AG20443 (cell line): ENCODE measurements around the gene FNDC4.
"Not testable (repeated sequence)": the region's sequence is repeated elsewhere in the genome, so short reads cannot be mapped to it uniquely, and the experiment has no call there.

Experiments used
- DNase-seq: peaks from one replicate; pipeline ENCODE4 v3.0.0; 2012; ENCODE audit warnings: low spot score, mixed read lengths

Gene FNDC4, protein sequence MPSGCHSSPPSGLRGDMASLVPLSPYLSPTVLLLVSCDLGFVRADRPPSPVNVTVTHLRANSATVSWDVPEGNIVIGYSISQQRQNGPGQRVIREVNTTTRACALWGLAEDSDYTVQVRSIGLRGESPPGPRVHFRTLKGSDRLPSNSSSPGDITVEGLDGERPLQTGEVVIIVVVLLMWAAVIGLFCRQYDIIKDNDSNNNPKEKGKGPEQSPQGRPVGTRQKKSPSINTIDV

DNA sequence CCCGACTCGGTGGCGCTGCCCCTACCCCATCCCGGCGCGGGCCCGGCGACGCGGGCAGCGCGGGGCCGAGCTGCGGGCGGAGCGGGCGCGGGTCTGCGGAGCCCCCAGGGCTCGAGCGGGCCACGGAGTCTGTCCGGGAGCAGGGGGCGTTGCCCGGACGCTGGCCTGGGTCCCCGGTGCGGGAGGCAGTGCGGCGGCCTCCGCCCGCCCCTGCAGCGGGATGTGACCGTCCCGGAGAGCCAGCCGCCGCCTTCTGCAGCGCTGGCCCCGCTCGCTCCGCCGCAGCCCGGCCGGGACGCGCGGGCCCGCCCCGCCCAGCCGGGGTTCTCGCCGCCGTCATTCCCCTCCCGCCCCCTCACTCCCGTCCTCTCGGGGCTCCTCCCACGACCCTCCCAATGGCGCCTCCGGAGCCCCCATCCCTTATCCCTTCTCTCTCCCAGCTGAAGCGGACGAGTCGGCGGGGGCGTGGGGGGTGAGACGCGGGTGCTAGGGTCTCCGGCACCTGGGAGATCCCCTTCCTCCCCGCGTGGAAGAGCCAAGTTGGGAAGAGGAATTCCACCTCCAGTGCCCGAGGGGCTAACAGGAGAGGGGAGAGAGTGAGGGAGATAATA is at the start of gene FNDC4:
FNDC4 (minus strand) TSS at position 257 of the 611 bp plus-strand sequence. CDS start 521 bp downstream, outside the sequence.
- DNase-seq, result peak; percentile 81

DNA sequence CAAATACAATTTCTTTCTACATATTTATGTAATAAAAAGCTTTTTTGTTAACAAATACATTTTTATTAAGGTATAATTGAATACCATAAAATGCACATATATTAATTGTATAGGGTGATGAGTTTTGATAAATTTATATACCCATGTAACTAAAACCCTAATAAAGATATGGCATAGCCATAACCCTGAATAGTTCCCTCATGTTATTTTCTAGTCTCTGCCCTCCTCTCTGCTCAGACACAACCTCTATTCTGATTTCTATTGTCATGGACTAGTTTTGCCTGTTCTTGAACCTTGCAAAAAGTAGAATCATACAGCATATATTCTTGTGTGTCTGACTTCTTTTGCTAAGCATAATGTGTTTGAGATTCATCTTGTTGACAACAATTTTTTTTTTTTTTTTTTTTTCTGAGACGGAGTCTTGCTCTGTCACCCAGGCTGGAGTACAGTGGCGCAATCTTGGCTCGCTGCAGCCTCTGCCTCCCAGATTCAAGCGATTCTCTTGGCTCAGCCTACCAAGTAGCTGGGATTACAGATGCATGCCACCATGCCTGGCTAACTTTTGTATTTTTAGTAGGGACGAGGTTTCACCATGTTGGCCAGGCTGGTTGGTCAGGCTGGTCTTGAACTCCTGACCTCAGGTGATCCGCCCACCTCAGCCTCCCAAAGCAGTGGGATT is 49.3 kb upstream of the FNDC4 start:
- no peak for DNase-seq

DNA sequence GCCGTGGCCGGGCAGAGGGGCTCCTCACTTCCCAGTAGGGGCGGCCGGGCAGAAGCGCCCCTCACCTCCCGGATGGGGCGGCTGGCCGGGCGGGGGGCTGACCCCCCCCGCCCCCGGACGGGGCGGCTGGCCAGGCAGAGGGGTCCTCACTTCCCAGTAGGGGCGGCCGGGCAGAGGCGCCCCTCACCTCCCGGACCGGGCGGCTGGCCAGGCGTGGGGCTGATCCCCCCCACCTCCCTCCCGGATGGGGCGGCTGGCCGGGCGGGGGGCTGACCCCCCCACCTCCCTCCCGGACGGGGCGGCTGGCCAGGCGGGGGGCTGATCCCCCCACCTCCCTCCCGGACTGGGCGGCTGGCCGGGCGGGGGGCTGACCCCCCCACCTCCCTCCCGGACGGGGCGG is 44.6 kb upstream of the FNDC4 start:
- not testable (repeated sequence) for DNase-seq

DNA sequence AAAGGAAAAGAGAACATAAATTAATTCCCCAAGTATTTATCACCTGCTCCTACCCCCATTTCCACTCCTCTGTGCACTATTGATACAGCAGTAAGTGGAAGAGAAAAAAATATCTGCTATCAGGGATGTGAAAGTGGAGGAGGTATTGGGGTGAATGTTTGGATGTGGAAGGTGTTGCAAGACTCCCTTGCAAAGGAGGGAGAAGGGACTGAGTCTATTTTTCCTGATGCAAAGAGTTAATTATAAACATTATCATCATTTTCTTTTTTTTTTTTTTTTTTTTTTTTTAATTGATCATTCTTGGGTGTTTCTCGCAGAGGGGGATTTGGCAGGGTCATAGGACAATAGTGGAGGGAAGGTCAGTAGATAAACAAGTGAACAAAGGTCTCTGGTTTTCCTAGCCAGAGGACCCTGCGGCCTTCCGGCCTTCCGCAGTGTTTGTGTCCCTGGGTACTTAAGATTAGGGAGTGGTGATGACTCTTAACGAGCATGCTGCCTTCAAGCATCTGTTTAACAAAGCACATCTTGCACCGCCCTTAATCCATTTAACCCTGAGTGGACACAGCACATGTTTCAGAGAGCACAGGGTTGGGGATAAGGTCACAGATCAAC is 43.9 kb upstream of the FNDC4 start:
- not testable (repeated sequence) for DNase-seq

DNA sequence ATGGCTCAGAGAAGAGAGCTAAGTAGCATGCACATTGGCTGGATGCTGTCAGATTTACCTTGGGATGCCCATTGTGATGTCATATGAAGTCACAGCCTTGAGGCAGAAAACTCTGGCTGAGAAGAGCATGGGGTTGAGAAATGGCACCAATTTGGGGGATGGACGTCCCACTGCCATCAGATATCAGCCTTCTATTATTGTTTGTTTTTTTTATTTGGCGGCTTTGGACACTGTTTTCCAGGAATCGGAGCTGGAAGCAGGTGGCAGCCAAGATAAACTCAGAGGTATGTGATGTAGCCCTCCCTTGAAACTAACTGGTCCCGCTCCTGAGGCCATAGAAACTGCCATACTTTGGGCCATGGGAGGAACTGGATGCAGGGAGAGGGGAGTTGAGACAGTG is 42.3 kb upstream of the FNDC4 start:
- DNase-seq, result peak; percentile 5

DNA sequence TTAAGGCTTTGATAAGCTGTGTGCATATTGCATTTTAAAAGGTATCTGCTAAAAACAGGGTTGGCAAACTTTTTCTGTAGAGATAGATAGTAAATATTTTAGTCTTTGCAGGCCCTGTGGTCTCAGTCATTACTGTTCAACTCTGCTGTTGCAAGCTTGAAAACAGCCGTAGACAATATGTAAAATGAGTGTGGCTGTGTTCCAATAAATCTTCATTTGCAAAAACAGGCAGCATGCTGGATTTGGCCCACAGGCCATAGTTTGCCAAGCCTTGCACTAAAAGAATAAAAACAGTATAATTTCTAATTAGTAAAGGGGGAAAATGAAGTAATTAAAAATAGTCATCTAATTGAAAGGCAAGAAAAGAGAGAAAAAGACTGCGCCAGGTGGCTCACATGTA is 37.0 kb upstream of the FNDC4 start:
- no peak for DNase-seq

DNA sequence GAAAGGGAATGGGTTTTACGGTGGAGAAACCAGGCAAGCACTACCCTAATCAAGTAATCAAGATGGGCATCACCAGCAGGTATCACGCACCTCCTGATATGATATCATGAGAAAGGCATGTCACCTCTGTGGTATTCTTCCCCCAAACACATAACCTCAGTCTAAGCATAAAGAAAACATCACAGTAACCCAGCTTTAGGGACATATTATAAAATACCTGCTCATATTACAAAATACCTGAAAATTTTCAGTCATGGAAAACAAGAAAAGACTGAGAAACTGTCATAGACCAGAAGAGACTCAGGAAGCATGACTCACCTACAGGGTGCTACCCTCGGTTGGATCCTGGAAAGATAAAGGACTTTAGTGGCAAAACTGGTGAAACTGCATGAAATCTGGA is 32.2 kb upstream of the FNDC4 start:
- no peak for DNase-seq

DNA sequence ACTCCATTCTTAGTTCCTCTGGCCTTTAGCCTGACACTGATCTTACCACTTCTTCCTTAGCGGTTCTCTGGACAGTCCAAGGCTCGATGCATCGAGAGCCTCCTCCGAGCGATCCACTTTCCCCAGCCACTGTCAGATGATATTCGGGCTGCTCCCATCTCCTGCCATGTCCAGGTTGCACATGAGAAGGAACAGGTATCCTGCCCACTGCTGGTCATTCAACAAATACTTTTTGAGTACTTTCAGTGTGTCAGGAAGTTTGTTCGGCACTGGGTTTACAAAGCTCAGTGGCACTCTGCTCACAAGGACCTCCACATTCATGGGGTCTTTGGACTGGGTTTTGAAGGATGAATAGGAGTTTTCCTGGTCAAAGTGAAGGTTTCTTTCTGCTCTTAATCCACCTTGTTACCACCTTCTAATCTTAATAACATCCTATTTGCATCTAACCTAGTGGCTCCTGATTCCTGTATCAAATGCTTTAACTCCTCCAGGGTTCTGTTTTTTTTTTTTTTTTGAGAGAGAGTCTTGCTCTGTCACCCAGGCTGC is 27.5 kb upstream of the FNDC4 start:
- DNase-seq, result no peak

DNA sequence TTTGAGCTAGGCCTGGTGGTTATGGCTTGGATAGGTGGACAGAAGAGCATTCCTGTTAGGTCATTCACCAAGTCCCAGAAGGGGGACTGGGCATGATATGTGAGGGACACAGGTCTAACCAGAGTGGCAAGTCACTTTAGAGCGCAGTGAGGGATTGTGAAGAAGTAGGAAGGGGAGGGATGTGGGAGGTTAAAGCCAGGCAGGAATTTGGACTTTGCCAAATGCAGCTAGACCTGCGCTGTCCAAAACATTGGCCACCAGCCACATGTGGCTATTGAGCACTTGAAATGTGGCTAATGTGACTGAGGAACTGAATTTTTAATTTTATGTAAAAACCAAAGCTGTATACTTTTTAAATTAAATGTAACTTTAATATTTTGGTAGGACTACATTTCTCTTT is 25.3 kb upstream of the FNDC4 start:
- no peak for DNase-seq

DNA sequence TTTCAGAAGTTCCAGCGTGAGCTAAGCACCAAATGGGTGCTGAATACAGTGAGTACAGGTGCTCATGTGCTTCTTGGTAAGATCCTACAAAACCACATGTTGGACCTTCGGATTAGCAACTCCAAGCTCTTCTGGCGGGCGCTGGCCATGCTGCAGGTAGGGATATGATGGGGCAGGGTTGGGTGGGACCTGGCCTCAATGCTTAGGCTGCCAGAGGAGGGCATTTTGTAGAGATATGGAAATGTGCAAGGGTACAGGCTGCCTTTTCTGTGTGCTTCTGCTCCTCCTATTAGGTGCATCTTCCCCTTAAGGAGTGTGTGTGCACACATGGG is 23.7 kb upstream of the FNDC4 start:
- no peak for DNase-seq

DNA sequence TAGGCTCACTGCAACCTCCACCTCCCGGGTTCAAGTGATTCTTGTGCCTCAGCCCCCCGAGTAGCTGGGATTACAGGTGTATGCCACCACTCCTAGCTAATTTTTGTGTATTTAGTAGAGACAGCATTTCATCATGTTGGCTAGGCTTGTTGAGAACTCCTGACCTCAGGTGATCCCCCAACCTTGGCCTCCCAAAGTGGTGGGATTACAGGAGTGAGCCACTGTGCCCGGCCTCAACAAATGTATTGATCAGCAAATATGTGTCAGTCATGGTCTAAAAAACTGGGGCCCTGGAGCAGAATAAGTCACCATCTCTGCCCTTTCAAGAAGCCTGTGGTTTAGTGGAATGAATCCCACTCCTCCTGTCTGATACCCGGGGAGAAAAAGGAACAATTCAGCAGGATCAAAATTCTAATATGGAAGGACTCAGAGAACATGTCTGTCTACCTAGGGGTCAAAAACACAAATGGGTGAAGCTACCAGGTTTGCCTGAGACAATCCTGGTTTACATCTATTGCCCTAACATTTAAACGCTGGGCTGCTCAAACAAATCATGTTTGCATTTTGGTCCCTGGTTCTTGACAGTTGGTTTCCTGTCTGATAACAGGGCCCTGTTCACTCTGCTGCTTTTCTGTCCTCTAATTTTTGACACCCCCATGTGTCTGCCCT is 23.2 kb upstream of the FNDC4 start:
- DNase-seq, result no peak

DNA sequence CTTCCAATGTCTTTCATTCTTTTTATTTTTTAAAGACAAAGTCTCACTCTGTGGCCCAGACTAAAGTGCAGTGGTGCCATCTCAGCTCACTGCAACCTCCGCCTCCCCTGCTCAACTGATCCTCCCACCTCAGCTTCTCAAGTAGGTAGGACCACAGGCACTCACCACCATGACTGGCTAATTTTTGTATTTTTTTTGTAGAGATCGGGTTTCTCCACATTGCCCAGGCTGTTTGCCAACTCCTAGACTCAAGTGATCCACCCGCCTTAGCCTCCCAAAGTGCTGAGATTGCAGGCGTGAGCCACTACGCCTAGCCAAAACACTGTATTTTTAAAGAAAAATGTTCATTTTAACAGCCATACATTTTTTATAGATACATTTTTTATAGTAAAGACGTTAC is 14.3 kb upstream of the FNDC4 start:
- no peak for DNase-seq

DNA sequence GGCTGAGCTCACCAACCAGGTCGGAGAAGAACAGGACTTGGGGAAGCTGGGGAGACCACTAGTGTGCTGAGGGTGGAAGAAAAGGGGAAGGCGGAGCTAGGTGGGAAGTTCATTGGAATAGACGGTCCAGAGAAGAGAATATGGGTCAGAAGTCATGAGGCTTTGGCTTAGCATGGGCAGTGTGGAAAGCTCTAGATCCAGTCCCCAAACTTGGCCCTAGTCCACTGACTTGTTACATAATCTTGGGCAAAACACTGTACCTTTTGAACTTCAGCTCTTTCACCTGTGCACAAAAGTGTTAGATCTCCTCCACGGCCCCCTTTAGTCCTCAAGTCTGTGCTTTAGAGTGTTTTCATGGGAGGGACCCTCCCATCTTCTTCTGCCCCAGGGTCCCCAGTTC is 12.3 kb upstream of the FNDC4 start:
- no peak for DNase-seq

DNA sequence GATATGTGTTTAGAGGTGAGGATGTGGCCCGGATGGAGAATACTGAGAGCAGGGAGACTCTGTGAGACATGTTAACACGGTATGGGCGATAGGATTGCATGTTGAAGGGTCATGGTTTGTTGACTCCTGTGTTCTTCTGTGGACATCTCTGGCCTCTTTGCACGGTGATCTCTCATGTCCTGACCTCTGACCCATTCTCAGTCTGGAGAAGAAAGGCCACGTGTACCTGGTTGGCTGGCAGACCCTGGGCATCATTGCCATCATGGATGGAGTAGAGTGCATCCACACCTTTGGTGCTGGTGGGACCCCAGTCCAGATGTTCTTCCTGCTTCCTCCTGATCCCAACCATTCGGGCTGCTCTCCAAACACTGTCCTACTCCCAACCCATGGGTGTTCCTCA is 11.6 kb upstream of the FNDC4 start:
- no peak for DNase-seq

DNA sequence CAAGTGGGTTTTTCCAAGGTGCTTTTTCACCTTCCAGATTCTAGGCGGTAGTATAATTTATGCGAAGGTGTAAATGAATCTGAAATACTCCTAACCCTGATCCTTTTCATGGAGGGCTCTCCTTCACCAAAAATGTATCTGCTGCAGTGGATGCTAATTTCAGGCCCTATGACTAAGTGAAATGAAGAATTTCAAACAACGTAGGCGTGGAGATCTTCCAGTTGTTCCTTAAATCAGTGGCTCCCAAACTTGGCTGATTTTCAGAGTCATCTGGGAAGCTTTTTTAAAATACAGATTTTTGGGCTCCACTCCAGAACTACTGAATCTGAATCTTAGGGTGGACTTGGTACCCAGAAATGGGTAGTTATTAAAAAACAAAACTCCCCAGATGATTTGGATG is 7.1 kb upstream of the FNDC4 start:
- DNase-seq, result no peak

DNA sequence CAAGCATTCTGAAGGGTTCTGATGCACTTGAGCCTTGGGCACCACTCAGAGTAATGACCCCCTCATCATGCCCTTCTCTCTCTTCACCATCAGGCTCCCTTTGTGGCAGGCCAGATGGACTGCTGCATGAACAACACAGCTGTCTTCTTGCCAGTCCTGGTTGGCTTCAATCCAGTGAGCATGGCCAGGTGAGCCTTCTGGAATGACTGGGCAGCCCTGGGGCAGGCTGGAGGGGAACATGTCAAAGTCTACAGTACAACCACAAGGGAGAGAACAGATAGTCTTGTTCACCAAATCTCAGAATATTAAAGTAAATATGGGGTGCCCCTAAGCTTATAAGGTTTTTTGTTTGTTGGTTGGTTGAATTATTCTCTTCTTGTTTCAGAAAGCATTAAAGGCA is 6.0 kb upstream of the FNDC4 start:
- DNase-seq, result no peak

DNA sequence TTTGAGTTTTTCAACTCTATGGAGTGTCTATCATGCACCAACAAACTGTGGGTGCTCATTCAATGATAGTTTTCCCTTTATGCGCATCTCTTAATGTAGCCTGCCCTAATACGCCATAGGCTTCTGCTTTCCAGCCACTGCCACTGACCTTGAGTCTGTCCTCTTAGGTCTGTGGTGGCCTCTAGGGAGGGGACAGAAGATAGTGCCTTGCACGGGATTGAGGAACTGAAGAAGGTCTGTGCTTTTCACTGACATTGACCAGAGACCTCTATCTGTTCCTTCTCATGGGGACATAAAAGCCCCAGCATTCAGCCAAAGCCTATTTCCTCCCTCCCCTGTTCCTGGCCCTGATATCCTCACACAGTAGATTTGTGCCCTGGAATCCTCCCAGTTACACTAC is 4.0 kb upstream of the FNDC4 start:
- DNase-seq, result no peak

DNA sequence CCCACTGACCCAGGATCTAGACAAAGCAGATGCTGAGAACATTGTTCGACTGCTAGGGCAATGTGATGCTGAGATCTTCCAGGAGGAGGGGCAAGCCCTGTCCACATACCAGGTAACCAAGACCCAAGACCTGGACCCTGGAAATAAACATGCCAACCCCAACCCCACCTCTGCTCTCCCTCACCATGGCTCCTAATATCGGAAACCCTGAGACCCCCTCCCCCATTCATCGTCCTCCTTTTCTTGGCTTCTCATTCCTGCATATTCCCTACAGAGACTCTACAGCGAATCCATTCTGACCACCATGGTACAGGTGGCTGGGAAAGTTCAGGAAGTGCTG is 2.3 kb upstream of the FNDC4 start:
- no peak for DNase-seq

DNA sequence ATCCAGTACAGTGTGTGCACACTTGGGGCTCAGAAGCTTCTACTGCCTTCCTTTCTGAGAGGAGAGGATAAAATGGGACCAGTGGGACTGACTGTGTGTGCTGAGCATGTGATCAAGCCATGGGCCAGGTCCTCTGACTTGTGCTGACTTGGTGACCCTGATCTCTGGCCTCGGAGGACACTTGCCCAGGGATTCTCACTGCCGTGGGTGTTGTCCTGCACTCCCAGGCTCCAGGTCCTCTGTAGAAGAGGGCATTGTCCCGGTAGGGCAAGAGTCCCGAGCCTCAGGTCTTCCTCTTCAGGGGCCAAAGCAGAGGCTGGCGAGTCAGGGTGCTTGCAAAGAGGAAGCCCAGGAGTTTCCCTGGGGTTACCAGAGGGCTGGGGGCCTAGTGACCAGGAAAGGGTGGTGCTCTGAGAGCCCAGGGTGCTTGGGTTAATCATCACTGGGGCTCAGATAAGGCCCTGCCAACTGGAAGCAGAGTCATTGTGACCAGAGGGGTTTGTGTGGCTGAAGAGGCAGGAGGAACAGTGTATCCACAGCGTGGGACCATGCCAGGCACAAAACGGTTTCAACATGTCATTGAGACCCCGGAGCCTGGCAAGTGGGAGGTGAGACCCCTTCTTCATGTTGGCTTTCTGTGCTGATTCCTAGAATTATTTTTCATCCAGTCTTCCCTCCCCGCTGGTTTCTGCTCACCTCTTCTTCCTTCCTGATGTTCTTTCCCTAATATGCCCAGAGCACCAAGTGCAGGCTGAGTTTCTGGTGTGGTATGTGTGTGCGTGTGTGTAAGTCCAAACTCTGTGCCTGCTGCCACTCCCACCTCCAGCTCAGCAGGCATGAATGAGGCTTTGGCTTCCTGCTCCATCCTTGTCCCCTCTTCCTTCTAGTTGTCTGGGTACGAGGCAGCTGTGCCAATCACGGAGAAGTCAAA is 1.6 kb upstream of the FNDC4 start, which contains the start of gene GCKR:
GCKR (plus strand) TSS at position 483 of the 931 bp plus-strand sequence; CDS start at position 549, 66 bp downstream.
- peak; percentile 67 for DNase-seq

DNA sequence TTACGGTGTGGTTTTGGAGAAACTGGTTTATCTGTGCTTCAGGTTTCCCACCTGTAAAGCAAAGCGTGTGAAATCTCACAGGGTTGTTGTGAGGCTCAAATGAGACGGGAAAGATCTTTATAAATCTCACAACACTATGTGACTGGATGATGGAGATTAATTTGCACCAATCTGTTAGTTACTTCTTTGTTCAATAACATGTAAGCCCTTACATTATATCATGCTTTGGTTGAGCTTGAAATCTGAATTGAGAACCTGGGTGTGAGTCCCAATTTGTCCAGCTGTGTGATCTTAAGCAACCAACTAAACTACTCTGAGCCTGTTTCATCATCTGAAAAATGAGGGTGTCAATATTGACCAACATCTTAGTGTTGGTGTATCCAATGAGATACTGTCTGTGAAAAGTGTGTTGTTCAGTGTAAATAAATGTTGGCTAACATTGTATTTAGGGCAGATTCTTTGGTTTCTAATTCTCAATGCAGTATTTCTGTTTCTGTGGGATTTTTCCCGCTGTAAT is 898 bp upstream of the FNDC4 start:
- DNase-seq, result no peak
